ENCODE results near the gene SPPL2C.

DNA sequence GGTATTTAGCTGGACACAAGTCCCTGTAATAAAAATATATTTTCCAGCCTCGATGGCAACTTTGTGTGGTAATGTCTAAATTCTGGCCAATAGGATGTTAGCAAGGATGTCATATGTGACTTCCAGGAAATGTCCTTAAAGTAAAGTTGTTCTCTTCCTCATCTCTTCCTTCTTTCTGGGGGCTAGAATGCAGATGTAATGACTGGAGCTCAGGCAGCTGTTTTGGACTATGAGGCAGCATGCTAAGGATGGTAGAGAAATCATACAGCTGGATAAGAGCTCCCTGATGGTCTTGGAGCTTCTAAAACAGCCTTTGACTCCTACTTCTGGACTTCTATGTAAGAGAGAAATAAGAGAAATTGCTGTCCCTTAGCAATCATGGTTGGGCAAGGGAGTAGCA lies 32.8 kb downstream of the SPPL2C start:
- TF ChIP-seq, protein P1, sequence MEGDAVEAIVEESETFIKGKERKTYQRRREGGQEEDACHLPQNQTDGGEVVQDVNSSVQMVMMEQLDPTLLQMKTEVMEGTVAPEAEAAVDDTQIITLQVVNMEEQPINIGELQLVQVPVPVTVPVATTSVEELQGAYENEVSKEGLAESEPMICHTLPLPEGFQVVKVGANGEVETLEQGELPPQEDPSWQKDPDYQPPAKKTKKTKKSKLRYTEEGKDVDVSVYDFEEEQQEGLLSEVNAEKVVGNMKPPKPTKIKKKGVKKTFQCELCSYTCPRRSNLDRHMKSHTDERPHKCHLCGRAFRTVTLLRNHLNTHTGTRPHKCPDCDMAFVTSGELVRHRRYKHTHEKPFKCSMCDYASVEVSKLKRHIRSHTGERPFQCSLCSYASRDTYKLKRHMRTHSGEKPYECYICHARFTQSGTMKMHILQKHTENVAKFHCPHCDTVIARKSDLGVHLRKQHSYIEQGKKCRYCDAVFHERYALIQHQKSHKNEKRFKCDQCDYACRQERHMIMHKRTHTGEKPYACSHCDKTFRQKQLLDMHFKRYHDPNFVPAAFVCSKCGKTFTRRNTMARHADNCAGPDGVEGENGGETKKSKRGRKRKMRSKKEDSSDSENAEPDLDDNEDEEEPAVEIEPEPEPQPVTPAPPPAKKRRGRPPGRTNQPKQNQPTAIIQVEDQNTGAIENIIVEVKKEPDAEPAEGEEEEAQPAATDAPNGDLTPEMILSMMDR (IDR thresholded peaks at IDR 0.05), result no peak
- TF ChIP-seq ZFX (IDR thresholded peaks at IDR 0.05; ENCODE audit: borderline replicate concordance), result no peak

Measured in 22Rv1 (cell line).